GM04504 (cell line): ENCODE data around the gene KRTAP13-1.

Experiments
- DNase-seq: peaks from one replicate; pipeline ENCODE4 v3.0.0-alpha.2; 2012; ENCODE audit warnings: low read depth

Gene KRTAP13-1, protein sequence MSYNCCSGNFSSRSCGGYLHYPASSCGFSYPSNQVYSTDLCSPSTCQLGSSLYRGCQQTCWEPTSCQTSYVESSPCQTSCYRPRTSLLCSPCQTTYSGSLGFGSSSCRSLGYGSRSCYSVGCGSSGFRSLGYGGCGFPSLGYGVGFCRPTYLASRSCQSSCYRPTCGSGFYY

DNA sequence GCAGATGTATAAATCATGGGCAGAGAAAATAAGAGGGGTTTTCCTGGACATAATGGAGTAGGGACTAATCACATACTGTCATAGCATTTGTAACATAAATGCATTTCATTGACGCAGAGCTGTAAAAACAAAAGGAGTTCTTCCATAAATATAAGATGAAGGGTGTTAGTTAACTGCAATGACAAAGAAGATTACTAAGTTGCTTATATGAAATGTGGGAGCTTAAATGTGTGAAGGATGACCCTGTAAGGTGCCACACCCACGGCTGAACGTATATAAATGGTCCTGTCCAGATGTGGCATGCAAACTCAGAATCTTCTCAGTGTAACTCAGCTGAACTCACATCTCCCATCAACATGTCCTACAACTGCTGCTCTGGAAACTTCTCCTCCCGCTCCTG lies at the start of gene KRTAP13-1:
KRTAP13-1 (plus strand) TSS at position 301 of the 400 bp plus-strand sequence; CDS start at position 357, 56 bp downstream.
- DNase-seq: no peak

DNA sequence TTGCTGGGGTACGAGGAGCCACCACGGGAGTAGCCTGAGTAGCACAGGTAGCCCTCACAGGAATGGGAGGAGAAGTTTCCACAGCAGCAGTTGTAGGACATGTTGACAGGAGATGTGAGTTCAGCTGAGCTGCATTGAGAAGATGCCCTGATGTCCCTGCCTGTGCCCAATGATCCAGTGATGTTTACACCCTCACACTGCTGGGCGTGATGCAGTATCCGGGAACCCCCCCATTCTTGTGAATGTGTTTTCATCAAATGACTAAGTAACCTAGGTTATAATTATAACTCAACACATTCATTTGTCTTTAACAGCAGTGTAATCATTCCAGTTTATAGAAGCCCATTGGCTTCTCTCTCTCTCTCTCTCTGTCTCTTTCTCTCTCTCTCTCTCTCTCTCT lies 47.3 kb upstream of the KRTAP13-1 start, which contains the start of gene KRTAP23-1:
KRTAP23-1 (minus strand) TSS at position 101 of the 400 bp plus-strand sequence; CDS start at position 101, 0 bp downstream.
- DNase-seq: no peak

DNA sequence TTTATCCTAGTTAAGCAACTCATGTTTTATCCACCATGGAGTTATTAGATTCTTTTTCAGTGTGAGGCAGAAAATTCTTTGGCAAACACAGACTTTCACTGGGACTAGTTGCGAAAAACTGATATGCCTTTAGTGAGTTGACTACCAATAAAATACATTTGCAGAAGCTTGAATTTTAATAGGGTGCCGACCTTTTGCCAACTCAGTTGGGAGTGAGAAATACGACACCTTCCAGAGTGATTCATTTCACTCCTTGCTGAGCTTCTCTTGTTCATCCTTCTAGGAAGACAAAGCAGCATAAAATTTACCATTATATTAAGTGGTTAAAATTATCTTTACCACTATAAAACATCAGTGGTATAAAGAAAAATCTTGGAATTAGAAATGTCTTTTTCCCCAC lies 46.3 kb upstream of the KRTAP13-1 start:
- no peak for DNase-seq

DNA sequence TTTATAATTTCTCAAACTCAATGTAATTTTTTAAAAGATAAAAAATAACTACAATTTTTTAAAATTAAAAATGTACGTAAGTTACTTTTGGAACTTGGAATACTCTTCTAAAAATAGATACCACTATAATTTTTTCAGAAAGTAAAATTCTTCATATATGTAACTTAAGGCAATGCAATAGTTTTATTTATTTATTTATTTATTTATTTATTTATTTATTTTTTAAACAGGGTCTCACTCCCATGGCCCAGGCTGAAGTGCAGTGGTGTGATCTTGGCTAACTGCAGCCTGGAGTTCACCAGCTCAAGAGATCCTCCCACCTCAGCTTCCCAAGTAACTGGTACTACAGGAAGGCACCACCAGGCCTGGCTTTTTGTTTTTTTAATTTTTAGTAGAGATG lies 44.3 kb upstream of the KRTAP13-1 start:
- no peak for DNase-seq

DNA sequence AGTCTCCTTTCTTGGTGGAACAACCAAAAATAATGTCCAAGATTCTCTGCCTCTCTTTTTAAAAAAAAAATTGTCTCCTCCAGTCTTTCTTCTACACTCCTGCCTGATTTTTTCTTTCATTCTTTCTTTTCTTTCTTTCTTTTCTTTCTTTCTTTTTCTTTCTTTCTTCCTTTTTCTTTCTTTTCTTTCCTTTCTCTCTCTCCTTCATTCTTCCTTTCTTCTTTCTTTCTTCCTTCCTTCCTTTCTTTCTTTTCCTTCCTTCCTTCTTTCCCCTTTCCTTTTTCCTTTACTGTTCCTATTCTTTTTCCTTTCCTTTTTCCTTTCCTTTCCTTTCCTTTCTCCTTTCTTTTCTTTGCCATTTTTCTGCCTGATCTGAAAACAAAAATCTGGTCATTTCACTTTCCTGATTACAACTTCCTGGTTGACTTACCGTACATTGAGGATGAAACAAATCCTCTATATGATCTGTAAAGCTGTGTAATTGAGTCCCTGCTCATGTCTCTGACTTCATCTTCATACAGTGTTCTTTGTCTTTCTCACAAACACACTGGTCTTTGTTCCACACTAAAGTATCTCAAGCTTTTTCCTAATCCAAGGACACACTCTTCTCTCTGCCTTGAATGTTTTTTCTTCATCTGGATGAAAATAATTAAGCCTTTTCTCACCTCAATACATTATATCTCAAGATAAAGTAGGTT lies 41.4 kb upstream of the KRTAP13-1 start:
- no peak for DNase-seq

DNA sequence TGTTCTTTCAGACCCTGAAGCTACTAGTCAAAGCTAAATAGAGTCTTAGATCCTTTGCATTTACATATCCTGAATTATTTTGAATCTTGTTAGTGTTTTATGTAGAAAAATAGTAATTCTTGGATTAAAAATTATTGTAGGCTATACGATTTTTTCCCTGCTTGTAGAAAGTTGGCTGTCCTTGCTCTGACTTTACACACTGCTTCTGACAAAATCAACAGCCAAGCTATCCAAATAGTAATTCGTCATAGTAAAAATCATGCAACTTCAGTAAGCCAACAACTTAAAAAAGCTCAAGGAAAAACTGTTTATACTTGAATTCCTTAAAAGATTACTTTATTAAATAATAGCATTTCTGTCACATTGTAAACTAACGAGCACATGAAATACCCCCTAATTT lies 39.9 kb upstream of the KRTAP13-1 start:
- DNase-seq: no peak

DNA sequence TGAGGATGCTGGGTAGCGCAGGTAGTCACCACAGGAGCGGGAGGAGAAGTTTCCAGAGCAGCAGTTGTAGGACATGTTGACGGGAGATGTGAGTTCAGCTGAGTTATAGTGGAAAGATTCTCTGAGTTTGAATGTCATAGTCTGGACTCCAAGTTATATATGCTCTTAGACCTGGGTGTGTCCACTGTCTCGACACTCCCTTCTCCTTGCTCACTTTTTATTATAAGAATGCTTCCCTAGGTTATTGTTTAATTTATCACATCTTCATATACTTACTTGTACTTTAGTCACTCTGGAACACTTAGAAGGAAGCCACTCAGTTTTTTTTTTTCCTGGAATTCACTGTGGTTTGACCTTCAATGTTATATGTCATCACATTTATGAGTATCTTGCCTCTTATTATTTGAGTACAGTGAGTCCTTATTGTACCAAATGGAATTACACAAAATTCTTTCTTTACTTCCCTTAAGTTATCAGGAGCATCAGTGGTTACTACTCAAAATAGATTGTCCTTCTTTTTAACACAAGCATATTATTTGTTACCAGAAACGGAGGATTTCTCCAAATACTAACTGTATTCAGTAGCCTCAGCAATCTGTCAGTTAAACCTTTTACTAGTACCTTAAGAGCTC lies 23.6 kb upstream of the KRTAP13-1 start, which contains the start of gene KRTAP13-2:
KRTAP13-2 (minus strand) TSS at position 133 of the 632 bp plus-strand sequence; CDS start at position 75, 58 bp downstream.
- no peak for DNase-seq

DNA sequence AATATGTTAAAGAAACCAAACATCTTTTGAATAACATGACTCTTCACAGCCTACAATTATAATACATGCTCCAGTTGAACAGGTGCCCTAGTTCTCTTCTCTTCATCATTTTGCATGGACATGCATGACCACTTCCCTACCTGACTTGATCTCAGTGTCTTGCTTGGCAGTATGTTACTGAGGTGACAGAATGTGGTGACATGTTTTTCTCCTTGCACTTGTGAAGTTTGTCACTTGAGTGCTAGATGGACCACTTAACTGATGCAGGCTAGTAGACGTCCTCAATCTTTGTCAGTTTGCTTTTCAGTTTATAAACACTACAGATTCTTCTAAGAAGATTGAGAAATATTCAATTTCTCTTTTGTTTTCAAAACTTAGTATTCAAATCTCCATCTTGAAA lies 13.6 kb upstream of the KRTAP13-1 start:
- no peak for DNase-seq

DNA sequence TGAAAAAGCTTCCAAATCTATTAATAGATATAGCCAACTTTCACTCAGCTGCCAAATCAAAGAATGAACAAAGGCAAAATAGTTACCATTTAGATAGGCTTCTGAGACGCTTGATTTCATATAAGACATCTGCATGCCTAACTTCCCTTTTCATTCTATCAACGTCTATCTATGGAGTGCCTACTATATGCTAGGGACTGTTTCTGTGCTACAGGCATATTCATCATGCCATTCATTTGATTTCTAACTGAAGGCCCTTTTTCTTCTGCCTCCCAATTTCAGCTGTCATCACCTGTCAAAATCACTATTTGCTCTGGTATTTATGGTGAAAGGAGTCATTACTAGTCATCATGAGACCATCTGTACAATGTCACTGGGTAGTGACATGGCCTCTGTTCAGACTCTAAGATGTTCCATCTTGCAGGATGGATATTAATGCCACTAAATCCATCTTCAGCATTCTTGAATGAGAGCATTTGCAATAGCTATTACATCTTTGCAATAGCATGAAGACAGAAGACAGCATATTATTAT lies 4.3 kb upstream of the KRTAP13-1 start:
- no peak for DNase-seq

DNA sequence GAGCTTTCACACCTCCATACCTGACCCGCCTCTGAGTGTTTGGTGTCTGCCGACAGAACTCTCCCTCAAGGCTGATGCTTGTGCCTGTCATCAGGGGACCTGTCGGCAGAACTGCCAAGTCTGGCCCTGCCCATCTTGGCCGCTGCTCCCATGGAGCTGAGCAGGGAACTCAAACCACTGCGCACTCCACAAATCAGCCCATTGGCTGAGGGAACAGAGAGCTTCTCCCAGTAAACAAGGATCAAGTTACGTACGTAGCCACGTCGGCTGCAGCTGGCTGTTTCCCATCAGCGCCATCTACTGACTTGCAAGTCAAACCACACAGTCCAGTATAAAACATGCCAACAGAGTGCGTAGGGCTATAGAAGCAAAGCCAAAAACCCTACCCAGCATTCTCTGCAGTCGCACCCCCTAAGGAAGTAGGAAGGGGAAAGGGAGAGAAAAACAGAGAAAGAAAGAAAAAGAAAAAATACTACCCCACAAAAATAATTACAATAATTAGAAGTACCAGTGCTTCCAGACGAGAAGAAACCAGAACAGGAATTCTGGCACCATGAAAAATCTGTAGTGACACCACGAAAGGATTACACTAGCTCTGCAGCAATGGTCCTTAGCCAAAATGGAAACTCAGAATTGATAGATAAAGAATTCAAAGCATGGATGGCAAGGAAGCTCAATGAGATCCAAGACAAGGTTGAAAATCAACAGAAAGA lies 13.1 kb downstream of the KRTAP13-1 start:
- DNase-seq: no peak

DNA sequence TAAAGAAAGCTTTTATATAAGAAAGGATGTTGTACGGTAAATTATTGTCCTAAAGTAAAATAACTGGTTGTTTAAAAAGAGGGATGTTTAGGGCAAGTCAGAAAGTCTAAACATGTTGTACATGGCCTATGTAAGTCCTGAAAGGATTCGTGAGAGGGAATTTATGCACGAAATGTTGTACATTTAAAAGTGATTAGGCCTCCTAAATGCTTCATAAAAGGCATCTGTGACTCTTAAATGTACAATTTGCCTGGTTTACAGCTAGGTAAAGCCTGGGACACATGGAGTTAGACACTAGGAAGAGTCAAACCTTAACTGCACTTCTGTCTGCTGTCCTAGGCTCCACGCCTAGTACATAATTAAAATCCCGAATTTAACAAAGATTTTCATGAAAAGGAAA lies 20.2 kb downstream of the KRTAP13-1 start:
- no peak for DNase-seq

DNA sequence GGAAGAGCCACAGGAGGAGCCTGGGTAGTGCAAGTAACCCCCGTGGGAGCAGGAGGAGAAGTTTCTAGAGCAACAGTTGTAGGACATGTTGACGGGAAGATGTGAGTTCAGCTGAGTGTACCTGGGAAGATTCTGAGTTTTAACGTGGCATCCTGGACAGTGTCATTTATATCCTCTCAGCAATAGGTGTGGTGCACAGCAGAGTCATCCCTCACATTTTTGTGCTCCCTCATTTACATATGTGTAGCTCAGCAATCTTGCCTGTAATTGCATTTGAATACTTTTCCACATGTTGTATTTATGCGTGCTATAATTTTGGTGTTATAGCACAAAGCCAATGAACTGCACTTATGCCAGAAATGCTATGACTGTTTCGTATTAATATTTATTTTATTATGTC lies 30.0 kb downstream of the KRTAP13-1 start, which contains the start of gene KRTAP13-3:
KRTAP13-3 (minus strand) TSS at position 101 of the 400 bp plus-strand sequence; CDS start at position 87, 14 bp downstream.
- no peak for DNase-seq

DNA sequence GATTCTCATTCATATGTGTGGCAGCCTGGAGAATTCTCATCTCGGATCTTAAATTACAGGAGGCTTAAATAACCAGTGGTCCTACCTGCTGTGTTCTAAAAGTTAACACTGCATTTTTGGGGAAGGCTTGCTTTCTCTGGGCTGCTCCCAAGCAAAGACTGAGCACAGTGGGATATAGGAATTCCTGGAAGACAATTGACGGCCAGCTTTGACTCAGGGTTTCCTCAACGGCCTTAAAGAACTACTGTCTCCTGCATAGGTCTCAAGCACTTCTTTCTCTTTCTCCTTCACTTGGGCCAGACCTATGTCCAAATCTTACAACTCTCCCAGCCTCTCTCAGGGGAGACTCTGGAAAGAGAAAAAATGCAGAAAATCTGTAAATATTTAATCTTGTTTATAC lies 30.9 kb downstream of the KRTAP13-1 start:
- DNase-seq: no peak

DNA sequence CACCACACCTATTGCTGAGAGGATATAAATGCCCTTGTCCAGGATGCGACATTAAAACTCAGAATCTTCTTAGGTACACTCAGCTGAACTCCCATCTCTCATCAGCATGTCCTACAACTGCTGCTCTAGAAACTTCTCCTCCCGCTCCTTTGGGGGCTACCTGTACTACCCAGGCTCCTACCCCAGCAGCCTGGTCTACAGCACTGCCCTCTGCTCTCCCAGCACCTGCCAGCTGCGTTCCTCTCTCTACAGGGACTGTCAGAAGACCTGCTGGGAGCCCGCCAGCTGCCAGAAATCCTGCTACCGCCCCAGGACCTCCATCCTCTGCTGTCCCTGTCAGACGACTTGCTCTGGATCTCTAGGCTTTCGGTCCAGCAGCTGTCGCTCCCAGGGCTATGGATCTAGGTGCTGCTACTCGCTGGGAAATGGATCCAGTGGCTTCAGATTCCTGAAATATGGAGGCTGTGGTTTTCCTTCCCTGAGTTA lies 34.4 kb downstream of the KRTAP13-1 start, which contains the start of gene KRTAP13-4:
KRTAP13-4 (plus strand) TSS at position 51 of the 486 bp plus-strand sequence; CDS start at position 107, 56 bp downstream.
- no peak for DNase-seq

DNA sequence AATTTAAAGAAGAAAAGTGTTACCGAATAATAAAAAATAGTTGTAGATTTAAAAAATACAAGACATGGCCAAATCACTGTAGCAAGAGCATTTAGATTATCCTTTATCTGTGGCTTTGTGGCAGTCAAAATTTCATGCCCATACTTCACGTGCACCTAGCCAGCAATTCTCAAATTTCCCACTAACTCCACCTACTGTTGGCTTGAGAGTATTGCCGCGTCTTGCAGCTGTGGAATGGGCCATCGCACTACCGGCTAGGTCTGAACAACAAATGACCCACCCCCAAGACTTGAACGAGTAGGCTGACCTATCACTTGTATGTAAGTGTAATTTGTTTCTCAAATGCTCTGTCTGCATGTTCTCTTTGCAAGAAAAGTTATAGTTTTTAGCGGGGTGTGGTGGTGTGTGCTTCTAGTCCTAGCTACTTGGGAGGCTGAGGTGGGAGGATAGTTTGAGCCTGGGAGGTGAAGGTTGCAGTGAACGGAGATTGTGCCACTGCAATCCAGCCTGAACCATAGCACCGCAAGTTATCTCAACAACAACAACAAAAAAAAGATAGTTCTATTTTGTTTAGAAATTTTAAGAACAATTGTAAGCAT lies 38.3 kb downstream of the KRTAP13-1 start:
- DNase-seq: no peak

DNA sequence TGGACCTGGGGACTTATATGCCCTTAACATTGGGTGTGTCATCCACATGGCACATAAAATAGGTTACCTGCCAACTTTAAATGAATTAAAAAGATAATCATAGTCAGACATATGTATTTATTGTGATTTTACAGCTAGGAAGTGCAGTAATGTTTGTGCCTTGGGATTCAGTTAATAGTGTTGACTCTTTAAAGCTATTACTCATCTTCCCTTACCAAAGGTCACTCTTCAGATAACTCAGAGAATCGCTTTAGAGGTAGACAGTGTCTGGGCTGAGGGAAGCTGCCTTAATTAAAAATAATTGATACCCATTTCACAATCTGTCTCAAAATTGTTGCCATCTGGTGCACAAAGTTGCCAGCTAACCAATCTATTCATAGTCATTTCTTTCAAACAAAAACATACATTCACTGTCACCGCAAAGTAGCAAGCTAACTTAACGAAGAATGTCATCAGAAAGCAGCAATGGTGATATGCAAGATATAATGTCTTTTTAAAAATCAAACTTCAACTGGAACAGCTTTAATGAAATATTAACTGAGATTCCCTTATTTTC lies 41.3 kb downstream of the KRTAP13-1 start:
- DNase-seq: no peak

DNA sequence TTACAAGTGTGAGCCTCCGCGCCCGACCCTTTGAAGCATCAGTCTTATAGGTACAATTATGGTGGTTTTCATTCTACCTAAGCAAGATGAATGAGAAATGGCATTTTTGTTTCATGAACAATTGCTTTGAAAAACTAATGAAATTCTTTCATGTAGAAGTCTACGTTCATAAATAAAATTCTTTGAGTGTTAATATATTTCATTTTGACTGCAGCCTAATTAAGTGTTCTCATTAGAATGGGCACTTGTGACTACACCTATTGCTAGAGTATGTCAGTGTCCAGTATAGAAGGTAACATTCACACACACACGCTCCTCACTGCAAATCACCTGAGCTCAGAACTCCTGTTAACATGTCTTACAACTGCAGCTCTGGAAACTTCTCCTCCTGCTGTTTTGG lies 44.1 kb downstream of the KRTAP13-1 start, which contains the start of gene KRTAP15-1:
KRTAP15-1 (plus strand) TSS at position 301 of the 400 bp plus-strand sequence; CDS start at position 354, 53 bp downstream.
- DNase-seq: no peak

DNA sequence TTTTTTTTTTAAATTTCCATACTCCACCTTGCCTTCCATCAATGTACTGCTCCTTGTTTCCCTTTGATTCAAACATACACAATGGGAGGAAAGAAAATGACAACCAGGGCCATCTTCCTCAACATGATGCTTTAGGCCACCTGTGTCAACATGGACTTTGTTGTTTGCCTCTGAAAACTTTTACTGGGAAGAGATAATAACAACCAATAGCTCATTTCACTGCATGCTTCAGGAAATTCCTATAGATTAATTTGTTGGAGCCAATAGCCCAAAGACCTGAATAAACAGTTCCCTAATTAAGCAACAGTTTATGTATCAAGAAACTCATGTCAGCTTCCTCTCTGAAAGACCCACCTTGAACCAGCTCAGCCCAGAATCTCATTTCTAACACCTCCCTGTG lies 47.4 kb downstream of the KRTAP13-1 start:
- DNase-seq: no peak

DNA sequence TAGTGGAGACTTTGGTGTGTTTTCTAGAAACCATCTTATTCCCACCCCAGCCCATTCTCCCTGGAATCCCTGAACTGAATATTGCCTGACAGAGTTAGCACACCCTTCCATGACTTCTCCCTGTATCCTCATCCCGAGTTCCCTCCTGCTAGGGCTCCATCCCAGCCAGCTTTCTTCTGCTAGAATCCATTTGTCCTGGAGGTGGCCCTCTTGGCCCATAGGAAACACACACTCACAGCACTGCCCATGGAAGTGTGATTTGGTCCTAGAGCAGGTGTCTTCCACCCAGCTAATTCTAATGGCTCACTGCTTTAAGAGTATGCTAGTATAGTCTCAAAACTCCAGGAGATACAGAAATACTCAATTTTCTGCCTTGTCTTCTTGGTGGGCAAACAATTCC lies 48.4 kb downstream of the KRTAP13-1 start:
- DNase-seq: no peak
